ENCODE results near the gene NCAM2. TPM values are rescaled to one million over a fixed set of nuclear protein-coding genes. Genes with fewer than 3 reads are reported as not detected.
A peak's percentile ranks its signal among the peaks of the same experiment; 100 is the strongest.

Gene NCAM2
- total and polyA plus RNA-seq, 2 donors (not counting 3 experiments of a cell fraction or from before 2014, with no cell fraction given), result 0.11 to 0.27 TPM

DNA sequence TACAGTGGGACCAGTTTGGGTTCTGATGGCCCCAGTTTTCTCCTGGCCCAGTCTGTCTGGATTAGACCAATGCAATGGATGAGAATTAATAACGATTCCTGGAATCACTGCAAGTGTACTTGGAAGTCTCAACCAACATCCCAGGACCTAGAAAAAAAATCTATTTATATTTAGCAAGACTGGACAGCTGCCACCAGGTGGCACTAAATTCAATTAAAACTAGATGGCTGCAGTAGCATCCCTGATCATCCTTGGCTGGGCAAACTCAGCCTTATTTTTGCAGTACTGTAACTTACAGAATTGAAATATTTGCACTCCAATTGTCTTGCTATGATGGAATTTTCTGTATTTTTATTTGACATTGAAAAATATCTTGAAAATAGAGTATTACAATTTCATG lies 165.7 kb downstream of the NCAM2 start:
- no TSS peak for BruUV-seq (replicated peaks)
- dilution Hi-C loops (cut with MboI; ENCODE audit: extremely low pct_ligation_motif_present, low sequenced_read_pairs), result no loop called here
- Histone ChIP-seq H3K4me3 (replicated peaks in 1 of 3; ENCODE audit: insufficient read depth in 1 of 3, low read depth in 1 of 3, low read length in 3 of 3) (no peak overlapping the region), H3K9me1 (replicated peaks; ENCODE audit: control insufficient read depth, extremely low read depth, insufficient read depth, low read length) (no peaks in the 10 kb centered on the region), H3K4me2 (ENCODE audit: insufficient read depth, low read length) (no peak overlapping the region), H3K79me2 (ENCODE audit: control insufficient read depth, insufficient read depth, low read length) (no peaks in the 10 kb centered on the region), H3K36me3 (ENCODE audit: control insufficient read depth in 2 of 2, extremely low read depth in 1 of 2, insufficient read depth in 2 of 2, low read length in 2 of 2) (no peaks in the 10 kb centered on the region), H3K27me3 (ENCODE audit: control insufficient read depth in 2 of 2, insufficient read depth in 2 of 2, low read length in 2 of 2) (no peaks in the 10 kb centered on the region), H3K27ac (ENCODE audit: insufficient read depth, low read depth, low read length) (no peak overlapping the region), H3K4me1 (ENCODE audit: control insufficient read depth, extremely low read depth, insufficient read depth, low read length) (no peaks in the 10 kb centered on the region), H3K9me3 (replicated peaks; ENCODE audit: control insufficient read depth, insufficient read depth, low read length) (no peaks in the 10 kb centered on the region), H2AFZ (ENCODE audit: low read depth, low read length) (no peak overlapping the region), H4K20me1 (replicated peaks; ENCODE audit: control insufficient read depth, extremely low read depth, insufficient read depth, low read length) (no peaks in the 10 kb centered on the region), H3K9ac (replicated peaks; ENCODE audit: extremely low read depth, insufficient read depth, low read length) (no peak overlapping the region)
- TF ChIP-seq EZH2 (IDR thresholded peaks at IDR 0.05; ENCODE audit: borderline replicate concordance, low read depth, low read length, severe bottlenecking) (no peak), MYC (IDR thresholded peaks at IDR 0.05; ENCODE audit: low read depth, low read length) (no peak), POLR2AphosphoS5 (IDR thresholded peaks at IDR 0.05; ENCODE audit: insufficient read depth, low read depth, low read length) (no peak), GATA2 (IDR thresholded peaks at IDR 0.05; ENCODE audit: insufficient read depth, insufficient read length, low read depth, low read length) (no peak), FOS (IDR thresholded peaks at IDR 0.05; ENCODE audit: borderline replicate concordance, insufficient read depth, low read length) (no peak), POLR2A (IDR thresholded peaks at IDR 0.05; ENCODE audit: low read depth, low read length) (no peak)
- TF ChIP-seq, protein P1, sequence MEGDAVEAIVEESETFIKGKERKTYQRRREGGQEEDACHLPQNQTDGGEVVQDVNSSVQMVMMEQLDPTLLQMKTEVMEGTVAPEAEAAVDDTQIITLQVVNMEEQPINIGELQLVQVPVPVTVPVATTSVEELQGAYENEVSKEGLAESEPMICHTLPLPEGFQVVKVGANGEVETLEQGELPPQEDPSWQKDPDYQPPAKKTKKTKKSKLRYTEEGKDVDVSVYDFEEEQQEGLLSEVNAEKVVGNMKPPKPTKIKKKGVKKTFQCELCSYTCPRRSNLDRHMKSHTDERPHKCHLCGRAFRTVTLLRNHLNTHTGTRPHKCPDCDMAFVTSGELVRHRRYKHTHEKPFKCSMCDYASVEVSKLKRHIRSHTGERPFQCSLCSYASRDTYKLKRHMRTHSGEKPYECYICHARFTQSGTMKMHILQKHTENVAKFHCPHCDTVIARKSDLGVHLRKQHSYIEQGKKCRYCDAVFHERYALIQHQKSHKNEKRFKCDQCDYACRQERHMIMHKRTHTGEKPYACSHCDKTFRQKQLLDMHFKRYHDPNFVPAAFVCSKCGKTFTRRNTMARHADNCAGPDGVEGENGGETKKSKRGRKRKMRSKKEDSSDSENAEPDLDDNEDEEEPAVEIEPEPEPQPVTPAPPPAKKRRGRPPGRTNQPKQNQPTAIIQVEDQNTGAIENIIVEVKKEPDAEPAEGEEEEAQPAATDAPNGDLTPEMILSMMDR (IDR thresholded peaks at IDR 0.05; ENCODE audit: extremely low read depth in 1 of 2, insufficient read depth in 1 of 2, low read depth in 1 of 2, low read length in 2 of 2), result peak; percentile 44
- TF ChIP-seq, protein P2, sequence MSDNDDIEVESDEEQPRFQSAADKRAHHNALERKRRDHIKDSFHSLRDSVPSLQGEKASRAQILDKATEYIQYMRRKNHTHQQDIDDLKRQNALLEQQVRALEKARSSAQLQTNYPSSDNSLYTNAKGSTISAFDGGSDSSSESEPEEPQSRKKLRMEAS (IDR thresholded peaks at IDR 0.05; ENCODE audit: insufficient read depth, insufficient read length), result no peak
- FAIRE-seq (peak; percentile 66), DNase-seq (ENCODE audit: low read depth, low spot score) (peak; percentile 52)
- ChIA-PET POLR2A (no interaction called here), CTCF (interaction anchor here (1.2 to 1.6 kb wide), 4 partner anchors 15 to 1628 kb away, joined by 3 to 8 read pairs (median 4); no protein-coding TSS in a partner anchor)
- intact Hi-C loops (cut with micrococcal nuclease), result loop anchor here (1.0 to 5.0 kb wide), 4 partner anchors 210 to 1853 kb away; no protein-coding TSS in a partner anchor
